Stromal cell of bone marrow (primary cell): Measurements from ENCODE around the gene AGPAT4.
"Not testable (repeated sequence)": the region's sequence is repeated elsewhere in the genome, so short reads cannot be mapped to it uniquely, and the experiment has no call there.

Experiments
- DNase-seq: peaks from one replicate; pipeline ENCODE4 v3.0.0-alpha.2; 2012; ENCODE audit warnings: low read depth

AGPAT4 gene

GRCh38 chr6:161227004-161227960 lies 46.6 kb downstream of the AGPAT4 start:
- DNase-seq = no peak

GRCh38 chr6:161226009-161226964 lies 47.6 kb downstream of the AGPAT4 start:
- DNase-seq = no peak

- no peak for DNase-seq
Measured at GRCh38 chr6:161225681-161226008, 48.2 kb downstream of the AGPAT4 start.

- not testable (repeated sequence) for DNase-seq
Measured at GRCh38 chr6:161224951-161225680, 48.7 kb downstream of the AGPAT4 start.

- DNase-seq = no peak
Measured at GRCh38 chr6:161223646-161224045, 50.2 kb downstream of the AGPAT4 start.

GRCh38 chr6:161222706-161223234 lies 51.1 kb downstream of the AGPAT4 start:
- no peak for DNase-seq

- no peak for DNase-seq
Measured at GRCh38 chr6:161220346-161220745, 53.5 kb downstream of the AGPAT4 start.

GRCh38 chr6:161219680-161220079 lies 54.2 kb downstream of the AGPAT4 start:
- no peak for DNase-seq

GRCh38 chr6:161218222-161218621 lies 55.6 kb downstream of the AGPAT4 start:
- no peak for DNase-seq

- DNase-seq = no peak
Measured at GRCh38 chr6:161217628-161218027, 56.2 kb downstream of the AGPAT4 start.

GRCh38 chr6:161216616-161217205 lies 57.1 kb downstream of the AGPAT4 start:
- DNase-seq = no peak

GRCh38 chr6:161215876-161216615 lies 57.8 kb downstream of the AGPAT4 start:
- no peak for DNase-seq

GRCh38 chr6:161215193-161215592 lies 58.7 kb downstream of the AGPAT4 start:
- DNase-seq = peak; percentile 78

- DNase-seq = no peak
Measured at GRCh38 chr6:161214722-161215121, 59.1 kb downstream of the AGPAT4 start.

GRCh38 chr6:161212902-161213301 lies 61.0 kb downstream of the AGPAT4 start:
- DNase-seq = no peak

- DNase-seq = no peak
Measured at GRCh38 chr6:161211380-161212035, 62.4 kb downstream of the AGPAT4 start.

- DNase-seq = no peak
Measured at GRCh38 chr6:161210857-161211256, 63.0 kb downstream of the AGPAT4 start.

- DNase-seq = no peak
Measured at GRCh38 chr6:161207200-161207599, 66.7 kb downstream of the AGPAT4 start.

- DNase-seq = no peak
Measured at GRCh38 chr6:161204866-161205557, 68.8 kb downstream of the AGPAT4 start.
